Dermis lymphatic vessel endothelial cell (primary cell): ENCODE results near the gene LAT. TPM values are rescaled to one million over a fixed set of nuclear protein-coding genes. Genes with fewer than 3 reads are reported as not detected.

ENCODE experiments used
- total RNA-seq: library from RNA; depleted of rRNA; stranded (reverse); fragments of >200 nt; gene quantifications from 2 replicates; pipeline ENCODE4 v1.2.1, GENCODE V29; 2014

The LAT gene
- 0.43 and 0.52 TPM in 2 replicates for total RNA-seq

GRCh38 chr16:28984619-28985135 is at the start of gene LAT:
Gene LAT, plus strand, starts transcription at chr16:28985052. Its CDS starts 366 bp downstream, at chr16:28985418.

DNA sequence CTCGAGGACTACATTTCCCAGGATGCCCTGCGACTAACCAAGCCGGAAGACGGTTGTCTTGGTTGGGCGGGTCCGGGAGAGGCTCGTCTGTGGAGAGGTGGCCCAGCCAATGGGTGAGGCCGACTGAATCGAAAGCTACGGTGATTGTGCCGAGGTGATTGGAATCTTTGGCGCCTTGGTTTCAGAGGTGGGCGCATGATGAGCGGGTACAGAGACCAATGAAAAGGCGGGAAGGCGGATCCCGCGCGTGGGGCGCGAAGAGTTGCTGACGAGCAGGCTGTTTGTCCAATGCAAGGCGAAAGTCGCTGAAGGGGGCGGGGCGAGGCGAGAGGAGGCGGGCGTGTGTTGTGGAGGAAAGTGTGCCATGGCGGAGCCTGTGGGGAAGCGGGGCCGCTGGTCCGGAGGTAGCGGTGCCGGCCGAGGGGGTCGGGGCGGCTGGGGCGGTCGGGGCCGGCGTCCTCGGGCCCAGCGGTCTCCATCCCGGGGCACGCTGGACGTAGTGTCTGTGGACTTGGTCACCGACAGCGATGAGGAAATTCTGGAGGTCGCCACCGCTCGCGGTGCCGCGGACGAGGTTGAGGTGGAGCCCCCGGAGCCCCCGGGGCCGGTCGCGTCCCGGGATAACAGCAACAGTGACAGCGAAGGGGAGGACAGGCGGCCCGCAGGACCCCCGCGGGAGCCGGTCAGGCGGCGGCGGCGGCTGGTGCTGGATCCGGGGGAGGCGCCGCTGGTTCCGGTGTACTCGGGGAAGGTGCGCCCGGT is 34.0 kb upstream of the LAT start, which contains the start of gene NFATC2IP:
NFATC2IP (plus strand) TSS at position 290 of the 762 bp plus-strand sequence; CDS start at position 365, 75 bp downstream.

DNA sequence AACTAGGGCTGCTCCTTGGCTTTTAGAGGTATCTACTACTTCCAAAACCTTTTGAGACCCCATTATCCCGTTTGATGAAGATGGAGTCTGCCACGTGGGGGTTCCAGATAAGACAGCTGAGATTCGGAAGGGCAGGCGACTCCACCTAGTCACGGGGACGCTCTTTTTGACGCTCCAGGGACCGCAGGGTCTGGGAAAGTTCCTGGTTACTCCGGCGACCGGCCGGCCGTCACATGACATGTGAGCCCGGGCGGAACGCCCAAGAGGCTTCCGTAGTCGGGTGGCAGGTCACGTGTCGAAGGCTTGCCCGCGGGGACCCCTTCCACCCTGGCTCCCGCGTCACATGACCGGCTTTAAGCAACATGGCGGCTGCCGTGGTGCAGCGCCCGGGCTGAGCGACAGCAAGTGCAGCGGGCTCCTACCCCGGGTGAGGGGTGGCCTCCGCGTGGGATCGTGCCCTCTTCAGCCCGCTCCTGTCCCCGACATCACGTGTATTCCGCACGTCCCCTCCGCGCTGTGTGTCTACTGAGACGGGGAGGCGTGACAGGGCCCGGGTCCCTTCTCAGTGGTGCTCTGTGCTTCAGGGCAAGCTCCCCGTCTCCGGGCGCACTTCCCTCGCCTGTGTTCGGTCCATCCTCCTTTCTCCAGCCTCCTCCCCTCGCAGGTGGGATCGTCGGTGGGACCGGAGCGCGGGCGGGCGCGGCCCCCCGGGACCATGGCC is 10.3 kb upstream of the LAT start, which contains the start of gene SPNS1:
SPNS1 (plus strand) TSS at position 342 of the 721 bp plus-strand sequence; CDS start at position 716, 374 bp downstream.

Other genes starting within 250 kb of the LAT start
- 0.87 and 1.7 TPM in 2 replicates for gene NPIPB9, start 233.3 kb upstream of the LAT start, total RNA-seq
- gene ATXN2L, start 162.1 kb upstream of the LAT start, total RNA-seq: 19.4 and 20.2 TPM in 2 replicates
- 88.3 and 107 TPM in 2 replicates for gene TUFM, start 138.7 kb upstream of the LAT start, total RNA-seq
- 6.6 and 8.2 TPM in 2 replicates for gene SH2B1, start 121.2 kb upstream of the LAT start, total RNA-seq
- gene ATP2A1, start 106.6 kb upstream of the LAT start, total RNA-seq: 0.17 TPM in 1 of 2 replicates, not detected in the other
- 33.1 and 36.9 TPM in 2 replicates for gene RABEP2, start 59.8 kb upstream of the LAT start, total RNA-seq
- not detected in 2 replicates for gene CD19, start 53.1 kb upstream of the LAT start, total RNA-seq
- gene NFATC2IP, start 34.1 kb upstream of the LAT start, total RNA-seq: 21.9 and 22.3 TPM in 2 replicates
- 21.9 and 22.0 TPM in 2 replicates for gene SPNS1, start 10.3 kb upstream of the LAT start, total RNA-seq